GM10847 (cell line): ENCODE measurements around the gene HEG1.

ENCODE experiments used
- POLR2A ChIP-seq: IDR thresholded peaks from 2 replicates; pipeline ENCODE4 v1.6.1; 2011; ENCODE audit not compliant: insufficient read length; ENCODE audit errors: extremely low read depth

HEG1 gene

GRCh38 chr3:125054449-125055329, 1.1 kb downstream of the HEG1 start:
- no peak for TF ChIP-seq POLR2A

- no peak for TF ChIP-seq POLR2A
Observed at GRCh38 chr3:125054062-125054448, 1.7 kb downstream of the HEG1 start.

DNA sequence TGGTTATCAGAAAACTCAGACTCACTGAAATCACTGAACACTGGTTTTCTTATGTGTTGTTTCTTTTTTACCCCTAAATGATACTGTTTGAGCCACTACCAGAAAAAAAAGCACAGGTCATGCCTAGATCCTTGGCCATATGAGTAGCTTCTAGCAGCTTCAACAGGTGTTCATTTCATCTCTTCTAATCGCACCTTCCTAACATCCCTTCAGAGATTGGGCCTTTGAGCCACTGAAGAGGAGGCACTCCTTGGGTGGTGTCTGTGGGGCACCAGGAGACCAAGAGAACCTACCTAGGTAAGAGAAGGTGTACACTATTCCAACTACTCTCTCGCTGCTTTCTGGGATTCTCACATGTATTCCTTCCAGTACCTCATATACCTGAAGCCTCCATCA, 2.5 kb downstream of the HEG1 start:
- no peak for TF ChIP-seq POLR2A

GRCh38 chr3:125052624-125053303, 3.0 kb downstream of the HEG1 start:
- TF ChIP-seq POLR2A: no peak

DNA sequence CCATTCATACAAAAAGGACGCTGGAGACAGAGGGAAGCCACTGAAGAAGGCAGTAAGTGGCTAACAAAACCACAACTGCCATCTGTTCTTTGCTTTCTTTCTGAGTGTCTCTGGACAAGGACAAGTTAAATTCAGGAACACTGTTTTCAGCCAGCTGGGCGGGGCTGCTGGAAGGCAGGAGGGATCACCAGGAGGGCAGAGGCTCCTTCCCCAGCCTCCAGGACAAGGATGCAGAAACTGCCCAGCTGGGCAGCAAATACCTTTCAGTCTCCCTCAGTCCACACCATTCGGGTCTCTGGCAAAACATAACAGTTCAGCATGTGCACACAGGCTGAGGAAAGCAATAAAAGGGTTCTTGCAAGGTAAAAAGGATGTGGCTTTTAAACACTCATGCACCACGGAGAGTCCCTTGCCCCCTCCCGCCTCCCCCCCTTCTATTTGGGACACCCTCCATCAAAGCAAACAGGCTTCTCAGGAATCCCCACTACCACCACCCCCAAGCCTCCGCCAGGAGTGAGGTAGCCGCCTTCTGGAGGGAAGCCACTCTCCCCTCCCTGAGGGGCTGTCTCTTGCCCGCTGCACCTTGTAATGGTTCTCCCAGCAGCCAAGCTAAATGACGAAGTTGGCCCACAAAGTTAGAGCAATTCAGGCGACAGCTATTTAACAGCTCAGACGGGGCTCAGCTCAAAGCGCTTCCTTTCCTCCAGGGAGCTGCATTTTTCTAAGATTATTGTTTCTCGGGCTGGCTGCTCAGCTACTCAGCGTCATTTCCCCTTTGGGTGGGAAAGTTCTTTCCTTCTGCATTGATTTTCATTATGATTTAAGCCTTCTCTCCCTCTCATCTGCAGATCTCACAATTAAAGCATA, 3.8 kb downstream of the HEG1 start:
- TF ChIP-seq POLR2A: no peak

- TF ChIP-seq POLR2A: no peak
Observed at GRCh38 chr3:125051205-125051604, 4.6 kb downstream of the HEG1 start.

DNA sequence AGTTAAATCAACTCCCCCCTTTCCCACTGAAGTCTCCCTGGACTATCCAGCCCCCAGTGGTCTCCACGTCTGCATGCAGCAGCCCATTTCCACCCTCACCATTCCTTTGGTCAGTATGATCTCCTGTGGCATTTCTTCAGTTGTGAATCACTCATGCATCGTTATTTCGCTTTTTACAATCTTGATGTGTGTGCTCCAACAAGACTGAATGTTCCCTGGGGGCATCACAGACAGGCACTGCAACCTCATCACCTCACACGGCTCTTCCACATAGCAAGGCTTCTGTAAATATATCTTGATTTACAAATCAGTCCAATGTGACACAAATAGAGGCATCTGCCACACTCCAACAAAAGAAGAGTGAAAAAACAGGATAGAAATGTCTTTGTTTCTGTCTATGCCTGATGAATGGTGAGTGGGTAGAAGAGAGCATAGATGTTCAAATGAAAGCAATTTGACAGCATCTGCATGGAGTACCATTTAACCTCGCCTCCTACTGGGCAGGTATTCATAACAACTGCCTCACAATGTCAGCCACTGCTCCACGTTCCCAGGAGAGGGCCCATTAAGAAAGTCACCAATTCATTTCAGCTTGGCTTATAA, 5.2 kb downstream of the HEG1 start:
- no peak for TF ChIP-seq POLR2A

GRCh38 chr3:125048282-125048681, 7.5 kb downstream of the HEG1 start:
- no peak for TF ChIP-seq POLR2A

- no peak for TF ChIP-seq POLR2A
Observed at GRCh38 chr3:125045965-125046364, 9.8 kb downstream of the HEG1 start.

GRCh38 chr3:125045194-125045593, 10.6 kb downstream of the HEG1 start:
- TF ChIP-seq POLR2A: no peak

GRCh38 chr3:125043599-125044151, 12.1 kb downstream of the HEG1 start:
- no peak for TF ChIP-seq POLR2A

DNA sequence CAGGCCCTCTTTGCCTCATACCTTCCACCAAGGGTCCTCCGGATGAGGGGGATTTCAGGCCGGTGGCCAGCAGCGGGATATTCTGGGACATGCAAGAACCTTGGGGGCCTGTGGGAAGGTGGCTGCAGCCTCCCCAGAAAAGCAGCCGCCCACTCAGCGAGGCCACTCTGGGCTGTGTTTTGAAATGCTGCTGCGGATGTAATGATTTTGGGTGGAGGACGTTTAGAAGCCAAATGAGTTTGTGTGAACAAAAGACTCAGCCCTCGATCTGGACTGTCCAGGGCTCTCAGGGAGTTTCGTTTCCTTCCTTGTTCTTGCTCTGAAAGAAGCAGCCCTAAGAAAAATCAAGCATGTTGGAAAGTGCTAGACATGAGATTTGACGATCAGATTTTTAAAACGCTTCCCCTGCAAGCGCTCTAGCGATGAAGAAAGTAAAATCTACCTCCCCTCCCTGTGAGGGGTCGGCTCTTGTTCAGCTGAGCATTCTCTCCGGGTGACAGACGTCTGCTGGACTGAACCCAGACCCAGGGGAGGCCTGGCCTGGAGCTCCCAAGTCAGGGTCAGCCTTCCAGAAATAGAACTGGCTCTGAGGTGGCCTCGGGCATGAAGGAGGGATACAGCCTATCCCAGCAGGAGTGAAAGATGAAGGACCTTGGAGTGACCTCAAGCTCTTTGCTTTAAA, 12.9 kb downstream of the HEG1 start:
- TF ChIP-seq POLR2A: no peak

DNA sequence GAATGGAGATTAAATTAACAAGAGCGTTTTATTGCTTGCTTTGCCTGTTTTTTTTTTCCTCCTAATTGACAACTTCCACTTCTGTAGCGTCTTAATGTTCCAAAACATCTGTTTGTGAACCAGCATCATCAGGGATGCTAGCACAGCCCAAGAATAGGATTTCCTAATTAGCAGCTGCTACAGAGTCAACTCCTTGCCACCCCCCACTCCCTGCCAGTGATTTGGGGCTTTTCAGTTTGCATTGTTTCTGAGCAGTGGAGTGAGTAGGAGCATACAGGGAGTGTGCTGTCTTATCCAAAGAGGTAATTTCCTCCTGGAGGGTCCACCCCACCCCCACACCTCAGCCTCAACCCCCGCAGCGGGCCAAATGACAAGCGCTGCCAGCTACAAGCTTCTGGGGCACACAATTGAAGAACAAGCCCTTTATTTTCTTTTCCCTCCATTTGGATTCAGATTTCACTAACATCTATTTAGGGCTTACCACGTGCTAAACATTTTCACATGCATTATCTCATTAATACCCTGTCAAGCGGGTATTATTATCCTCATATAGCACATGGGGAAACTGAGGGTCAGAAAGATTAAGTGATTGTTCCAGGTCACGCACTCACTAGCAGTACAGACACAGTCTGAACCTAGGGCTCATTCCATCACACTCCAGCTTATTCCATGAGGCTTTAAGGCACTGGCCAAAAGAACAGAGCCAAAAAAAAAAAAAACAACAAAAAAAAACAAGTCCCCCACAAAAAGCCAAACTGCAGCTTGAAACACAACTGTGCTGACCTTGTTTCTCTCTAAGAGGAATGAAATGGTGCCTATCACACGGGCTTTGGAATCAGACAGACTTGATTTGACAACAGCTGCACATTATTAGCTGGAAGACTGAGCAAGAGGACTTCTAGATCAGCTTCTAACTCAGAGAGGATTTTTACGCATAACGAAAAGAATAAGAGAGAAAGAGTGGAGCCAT, 16.4 kb downstream of the HEG1 start:
- TF ChIP-seq POLR2A: no peak

DNA sequence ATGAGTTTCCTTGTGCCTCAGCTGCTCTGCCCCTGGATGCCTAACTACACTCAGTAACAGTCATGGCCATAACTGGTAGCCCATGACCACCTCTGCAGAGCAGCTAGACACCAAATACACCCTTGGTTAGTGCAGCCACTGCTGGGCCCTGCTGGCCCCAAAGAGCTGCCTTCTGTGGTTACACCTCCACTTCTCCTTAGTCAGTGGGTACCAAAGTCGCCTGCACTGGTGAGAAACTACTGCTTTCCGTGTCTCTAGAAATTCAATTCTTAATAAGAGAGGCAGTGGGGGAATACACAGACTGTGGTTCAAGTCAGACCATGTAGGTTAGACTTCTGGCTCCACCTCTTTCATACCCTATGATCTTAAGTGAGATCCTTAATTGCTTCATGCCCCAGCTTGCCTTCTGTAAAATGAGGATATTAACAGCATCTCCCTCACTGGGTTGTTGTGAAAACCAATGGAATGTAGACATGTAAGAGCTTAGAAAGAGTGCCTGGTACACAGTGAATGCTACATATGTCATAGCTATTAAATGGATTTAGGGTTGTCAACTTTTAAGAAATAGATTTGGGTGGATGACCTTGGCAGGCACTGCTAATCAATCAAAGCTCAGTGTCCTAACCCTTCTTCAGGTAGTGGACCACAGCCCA, 18.2 kb downstream of the HEG1 start:
- TF ChIP-seq POLR2A: no peak
